ENCODE measurements around the gene TMPRSS6. TPM values are rescaled to one million over a fixed set of nuclear protein-coding genes. Genes with fewer than 3 reads are reported as not detected.

TMPRSS6 gene
- total RNA-seq, 4 donors from 2014 or later, result under 0.01 to 0.09 TPM; not detected in 2

DNA sequence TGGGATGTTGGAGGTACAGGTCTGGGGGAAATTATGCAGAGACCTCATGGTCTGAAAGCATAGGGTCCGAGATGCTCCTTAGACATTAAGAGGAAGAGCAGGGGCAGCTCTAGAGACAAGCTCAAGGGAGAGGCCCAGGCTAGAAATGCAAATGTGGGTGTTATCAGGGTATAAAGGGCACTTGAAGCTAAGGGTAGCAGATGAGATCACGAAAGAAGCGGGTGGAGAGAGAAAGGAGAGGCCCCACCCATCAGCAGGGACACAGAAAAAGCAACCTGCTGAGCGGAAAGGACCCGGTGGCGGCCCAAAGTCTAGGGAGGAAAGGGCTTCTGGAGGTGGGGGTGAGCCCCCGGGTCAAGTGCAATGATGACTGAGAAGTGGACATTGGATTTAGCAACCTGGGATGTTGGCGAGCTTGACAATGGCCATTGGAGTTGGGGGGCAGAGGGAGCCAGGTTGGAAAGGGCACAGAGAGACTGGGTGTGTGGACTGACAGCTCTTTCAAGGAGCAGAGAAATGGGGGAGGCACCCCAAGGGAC lies 8.9 kb downstream of the TMPRSS6 start:
- Histone ChIP-seq H3K27me3 (peaks cover 0 to 58% (median 0%) of the 10 kb centered on the region in 4 donors), H3K36me3 (no peaks in the 10 kb centered on the region), H3K4me3 (no peak overlapping the region), H3K27ac (no peak overlapping the region), H3K9me3 (no peaks in the 10 kb centered on the region), H3K4me1 (no peaks in the 10 kb centered on the region)
- intact Hi-C loops (cut with DNase I), result no loop called here
- 65 to 67% methylated on average over 8 of the region's 8 CpGs for WGBS, 2 donors
- no peak for TF ChIP-seq POLR2A (IDR thresholded peaks at IDR 0.05)
- TF ChIP-seq, protein P1, sequence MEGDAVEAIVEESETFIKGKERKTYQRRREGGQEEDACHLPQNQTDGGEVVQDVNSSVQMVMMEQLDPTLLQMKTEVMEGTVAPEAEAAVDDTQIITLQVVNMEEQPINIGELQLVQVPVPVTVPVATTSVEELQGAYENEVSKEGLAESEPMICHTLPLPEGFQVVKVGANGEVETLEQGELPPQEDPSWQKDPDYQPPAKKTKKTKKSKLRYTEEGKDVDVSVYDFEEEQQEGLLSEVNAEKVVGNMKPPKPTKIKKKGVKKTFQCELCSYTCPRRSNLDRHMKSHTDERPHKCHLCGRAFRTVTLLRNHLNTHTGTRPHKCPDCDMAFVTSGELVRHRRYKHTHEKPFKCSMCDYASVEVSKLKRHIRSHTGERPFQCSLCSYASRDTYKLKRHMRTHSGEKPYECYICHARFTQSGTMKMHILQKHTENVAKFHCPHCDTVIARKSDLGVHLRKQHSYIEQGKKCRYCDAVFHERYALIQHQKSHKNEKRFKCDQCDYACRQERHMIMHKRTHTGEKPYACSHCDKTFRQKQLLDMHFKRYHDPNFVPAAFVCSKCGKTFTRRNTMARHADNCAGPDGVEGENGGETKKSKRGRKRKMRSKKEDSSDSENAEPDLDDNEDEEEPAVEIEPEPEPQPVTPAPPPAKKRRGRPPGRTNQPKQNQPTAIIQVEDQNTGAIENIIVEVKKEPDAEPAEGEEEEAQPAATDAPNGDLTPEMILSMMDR (IDR thresholded peaks at IDR 0.05), result no peak
- DNase-seq, result no peak

DNA sequence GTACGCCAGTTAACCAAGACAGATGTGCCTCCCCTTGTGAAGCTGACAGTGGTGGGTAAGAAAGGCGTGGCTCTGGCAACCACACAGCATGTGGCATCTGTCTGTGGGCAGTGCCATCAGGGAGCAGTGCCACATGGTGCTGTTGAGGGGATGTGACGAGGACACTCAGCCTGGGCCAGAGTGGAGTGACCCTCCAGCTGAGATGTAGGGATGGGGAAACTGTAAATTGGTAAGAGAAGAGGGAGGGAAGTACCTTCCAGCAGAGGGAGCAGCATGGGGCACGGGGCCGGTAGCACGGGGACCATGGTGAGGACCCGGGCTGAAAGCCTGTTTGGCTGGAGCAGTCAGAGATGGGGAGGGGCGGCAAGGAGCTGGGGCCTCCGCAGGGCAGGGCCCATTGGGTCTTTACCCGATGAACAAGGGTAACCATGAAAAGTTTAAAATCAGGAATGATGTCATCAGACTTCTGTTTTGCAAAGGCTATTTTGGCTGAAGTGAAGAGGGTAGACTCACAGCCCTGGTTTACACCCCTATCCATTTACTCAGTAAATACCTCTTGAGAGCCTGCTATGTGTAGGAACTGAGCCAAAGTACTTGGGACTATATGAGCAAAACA lies 10.4 kb downstream of the TMPRSS6 start:
- no peak for DNase-seq
- H3K4me3 ChIP-seq, result no peak overlapping the region
- no peak for TF ChIP-seq POLR2A (IDR thresholded peaks at IDR 0.05)
- TF ChIP-seq, protein P1 (IDR thresholded peaks at IDR 0.05), result no peak
- no peaks in the 10 kb centered on the region for H3K4me1 ChIP-seq
- no peaks in the 10 kb centered on the region for H3K36me3 ChIP-seq
- intact Hi-C loops (cut with DNase I), result no loop called here
- WGBS, 2 donors, result 39 to 46% methylated on average over 8 of the region's 10 CpGs
- H3K9me3 ChIP-seq, result no peaks in the 10 kb centered on the region
- H3K27me3 ChIP-seq, result peaks cover 0 to 62% (median 0%) of the 10 kb centered on the region in 4 donors
- H3K27ac ChIP-seq, result no peak overlapping the region

DNA sequence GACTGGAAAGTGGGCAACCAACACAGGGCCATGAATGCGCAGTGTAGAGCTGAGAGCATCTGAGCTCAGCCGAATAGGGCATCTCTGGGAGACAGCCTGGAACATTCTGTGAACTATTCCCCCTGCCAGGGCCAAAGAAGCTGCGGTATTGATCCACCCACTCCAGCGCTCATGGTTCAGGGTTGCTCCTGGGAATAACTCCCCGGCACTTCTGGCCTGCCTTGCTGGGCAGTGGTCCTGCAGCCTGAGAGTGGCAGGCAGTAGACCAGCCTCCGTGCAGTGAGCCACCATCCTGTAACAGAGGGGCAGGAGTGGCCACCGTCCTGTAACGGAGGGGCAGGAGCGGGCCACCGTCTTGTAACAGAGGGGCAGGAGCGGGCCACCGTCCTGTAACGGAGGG lies 12.2 kb downstream of the TMPRSS6 start:
- DNase-seq, result no peak
- intact Hi-C loops (cut with DNase I), result no loop called here
- Histone ChIP-seq H3K4me1 (no peaks in the 10 kb centered on the region), H3K36me3 (no peaks in the 10 kb centered on the region), H3K4me3 (no peak overlapping the region), H3K9me3 (no peaks in the 10 kb centered on the region), H3K27ac (no peak overlapping the region), H3K27me3 (peaks cover 0 to 57% (median 0%) of the 10 kb centered on the region in 4 donors)
- TF ChIP-seq, protein P1 (IDR thresholded peaks at IDR 0.05), result no peak
- no peak for TF ChIP-seq POLR2A (IDR thresholded peaks at IDR 0.05)
- WGBS, 2 donors, result 83 to 86% methylated on average over 4 to 5 of the region's 13 CpGs

DNA sequence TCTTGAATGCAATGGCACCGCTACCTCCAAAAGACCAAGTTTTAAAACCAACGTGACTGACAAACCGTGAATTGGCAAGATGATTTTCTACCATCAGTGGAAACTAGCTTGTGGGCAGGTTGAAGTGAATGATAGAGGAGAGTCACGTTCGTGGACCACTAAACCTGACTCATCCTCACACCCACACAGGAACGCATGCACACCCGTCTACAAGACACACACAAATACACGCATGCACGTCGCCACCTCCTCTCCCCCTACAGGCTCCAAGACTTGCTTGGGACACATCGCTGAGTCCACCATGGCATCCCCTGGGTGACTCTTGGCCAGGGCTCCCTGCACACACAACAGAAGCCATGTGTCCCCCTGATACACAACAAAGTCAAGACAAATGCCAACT lies 14.4 kb downstream of the TMPRSS6 start:
- TF ChIP-seq POLR2A (IDR thresholded peaks at IDR 0.05), result no peak
- Histone ChIP-seq H3K36me3 (no peaks in the 10 kb centered on the region), H3K9me3 (no peaks in the 10 kb centered on the region), H3K4me3 (no peak overlapping the region), H3K4me1 (no peaks in the 10 kb centered on the region), H3K27me3 (peaks cover 0 to 60% (median 0%) of the 10 kb centered on the region in 4 donors), H3K27ac (no peak overlapping the region)
- intact Hi-C loops (cut with DNase I), result no loop called here
- no peak for DNase-seq
- WGBS, 2 donors, result 59 to 70% methylated on average over 10 to 11 of the region's 11 CpGs

DNA sequence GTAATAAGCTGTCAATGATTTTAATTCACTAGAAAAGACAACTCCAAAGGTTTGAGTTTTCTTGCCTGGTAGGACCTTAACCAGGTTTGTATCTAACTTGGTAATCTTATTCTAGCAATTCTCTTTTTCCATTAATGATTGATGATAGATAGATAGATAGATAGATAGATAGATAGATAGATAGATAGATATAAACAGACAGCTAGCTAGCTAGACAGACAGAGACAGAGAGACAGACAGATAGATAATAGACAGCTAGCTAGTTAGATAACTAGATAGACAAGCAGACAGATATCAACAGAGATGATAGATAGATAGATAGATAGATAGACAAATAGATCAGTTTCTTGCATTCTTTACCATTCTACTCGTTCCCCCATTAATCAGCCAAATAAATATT lies 15.3 kb downstream of the TMPRSS6 start:
- no peak overlapping the region for H3K27ac ChIP-seq
- intact Hi-C loops (cut with DNase I), result no loop called here
- no peaks in the 10 kb centered on the region for H3K4me1 ChIP-seq
- no peak for DNase-seq
- H3K4me3 ChIP-seq, result no peak overlapping the region
- 39 to 56% methylated on average over 1 of the region's 1 CpG for WGBS, 2 donors
- no peak for TF ChIP-seq POLR2A (IDR thresholded peaks at IDR 0.05)
- TF ChIP-seq, protein P1 (IDR thresholded peaks at IDR 0.05), result no peak
- peaks cover 0 to 69% (median 0%) of the 10 kb centered on the region in 4 donors for H3K27me3 ChIP-seq
- H3K36me3 ChIP-seq, result no peaks in the 10 kb centered on the region
- no peaks in the 10 kb centered on the region for H3K9me3 ChIP-seq

Measured in esophagus squamous epithelium (tissue), 5 donors.